HG02981 (cell line): ENCODE results near the gene SOCS1.

Experiments
- ATAC-seq: cut with Tn5 transposase; IDR thresholded peaks from one replicate; pipeline ENCODE4 v1.9.1; 2021; ENCODE audit warnings: mild to moderate bottlenecking, moderate library complexity; ENCODE audit not compliant: unreplicated experiment

Gene SOCS1

GRCh38 chr16:11249233-11250061 lies 6.6 kb downstream of the SOCS1 start:
- no peak for ATAC-seq

DNA sequence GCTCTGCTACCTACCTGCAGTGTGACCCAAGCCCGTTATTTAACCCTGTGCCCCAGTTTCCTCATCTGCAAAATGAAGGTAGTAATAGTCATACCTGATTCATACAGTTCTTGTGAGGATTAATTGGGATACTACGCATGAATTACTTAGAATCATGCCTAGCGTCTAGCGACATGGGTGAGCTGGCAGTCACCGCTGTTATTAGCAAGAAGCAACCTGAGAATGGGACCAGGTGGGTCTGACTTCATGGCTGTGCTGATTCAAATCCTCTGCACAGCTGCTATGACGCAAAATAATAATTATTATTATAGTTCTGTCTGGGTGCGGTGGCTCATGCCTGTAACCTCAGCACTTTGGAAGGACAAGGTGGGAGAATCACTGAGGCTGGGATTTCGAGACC lies 7.9 kb downstream of the SOCS1 start:
- no peak for ATAC-seq

DNA sequence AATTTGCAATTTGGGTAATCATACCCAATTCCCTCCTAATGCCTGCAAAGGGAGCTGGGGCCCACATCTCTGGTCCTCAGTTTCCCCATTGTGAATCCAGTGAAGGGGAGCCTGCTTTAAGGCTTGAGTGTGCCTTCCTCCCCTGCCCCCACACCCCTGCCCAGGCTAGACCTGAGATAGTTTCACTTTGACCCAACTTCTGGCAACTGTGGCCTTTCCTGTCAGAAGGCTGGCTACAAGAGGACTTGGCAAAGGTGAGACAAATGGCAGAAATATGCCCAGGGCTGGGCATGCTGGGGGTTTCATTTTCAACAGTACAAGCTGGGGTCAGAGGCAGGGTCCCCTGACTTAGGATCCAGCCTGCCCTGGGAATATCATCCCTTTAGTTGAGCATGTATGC lies 10.0 kb downstream of the SOCS1 start:
- ATAC-seq = no peak

GRCh38 chr16:11245222-11245737 lies 10.7 kb downstream of the SOCS1 start:
- no peak for ATAC-seq

DNA sequence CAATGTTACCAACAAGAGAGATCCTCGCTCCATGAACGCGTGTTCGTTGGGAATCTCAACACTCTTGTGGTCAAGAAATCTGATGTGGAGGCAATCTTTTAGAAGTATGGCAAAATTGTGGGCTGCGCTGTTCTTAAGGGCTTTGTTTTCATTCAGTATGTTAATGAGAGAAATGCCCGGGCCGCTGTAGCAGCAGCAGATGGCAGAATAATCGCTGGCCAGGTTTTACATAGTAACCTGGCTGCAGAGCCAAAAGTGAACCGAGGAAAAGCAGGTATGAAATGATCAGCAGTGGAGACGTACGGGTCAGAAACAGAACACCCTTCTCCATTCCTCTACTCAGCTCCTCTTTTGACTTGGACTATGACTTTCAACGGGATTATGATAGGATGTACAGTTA lies 13.3 kb downstream of the SOCS1 start:
- no peak for ATAC-seq

- ATAC-seq = no peak
These were observed 14.4 kb downstream of the SOCS1 start for GRCh38 chr16:11241480-11242204.

DNA sequence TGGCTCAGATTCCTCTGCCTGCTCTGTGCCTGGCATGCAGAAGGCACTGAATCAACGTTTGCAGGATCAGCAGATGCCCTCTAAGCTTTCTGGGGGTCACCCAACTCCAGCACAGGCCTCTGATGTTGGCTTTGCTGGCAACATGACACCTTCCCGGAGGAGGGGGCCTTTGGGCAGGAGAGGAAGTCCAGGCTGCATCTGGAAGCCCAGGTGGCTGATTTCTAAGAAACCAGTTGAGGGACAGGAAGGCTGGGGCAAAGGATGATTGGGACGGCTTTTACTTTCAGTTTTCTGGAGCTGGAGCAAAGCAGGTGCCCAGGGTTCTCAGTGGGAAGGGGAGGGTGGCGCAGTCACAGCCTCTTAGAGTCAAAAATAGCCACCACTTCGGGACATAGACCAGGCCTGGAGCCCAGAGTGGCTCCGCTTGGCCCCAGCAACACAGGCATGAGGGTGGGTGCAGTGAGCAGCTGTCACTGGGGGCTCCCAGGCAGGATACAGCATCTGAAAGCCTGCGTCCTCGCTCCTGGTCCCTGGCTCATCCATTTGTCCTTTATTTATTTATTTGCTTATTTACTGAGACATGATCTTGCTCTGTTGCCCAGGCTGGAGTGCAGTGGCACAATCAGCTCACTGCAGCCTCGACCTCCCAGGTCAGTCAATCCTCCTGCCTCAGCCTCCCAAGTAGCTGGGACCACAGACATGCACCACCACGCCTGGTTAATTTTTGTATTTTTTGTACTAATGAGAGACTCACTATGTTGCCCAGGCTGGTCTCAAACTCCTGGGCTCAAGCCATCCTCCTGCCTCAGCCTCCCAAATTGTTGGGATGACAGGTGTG lies 15.1 kb downstream of the SOCS1 start:
- no peak for ATAC-seq

DNA sequence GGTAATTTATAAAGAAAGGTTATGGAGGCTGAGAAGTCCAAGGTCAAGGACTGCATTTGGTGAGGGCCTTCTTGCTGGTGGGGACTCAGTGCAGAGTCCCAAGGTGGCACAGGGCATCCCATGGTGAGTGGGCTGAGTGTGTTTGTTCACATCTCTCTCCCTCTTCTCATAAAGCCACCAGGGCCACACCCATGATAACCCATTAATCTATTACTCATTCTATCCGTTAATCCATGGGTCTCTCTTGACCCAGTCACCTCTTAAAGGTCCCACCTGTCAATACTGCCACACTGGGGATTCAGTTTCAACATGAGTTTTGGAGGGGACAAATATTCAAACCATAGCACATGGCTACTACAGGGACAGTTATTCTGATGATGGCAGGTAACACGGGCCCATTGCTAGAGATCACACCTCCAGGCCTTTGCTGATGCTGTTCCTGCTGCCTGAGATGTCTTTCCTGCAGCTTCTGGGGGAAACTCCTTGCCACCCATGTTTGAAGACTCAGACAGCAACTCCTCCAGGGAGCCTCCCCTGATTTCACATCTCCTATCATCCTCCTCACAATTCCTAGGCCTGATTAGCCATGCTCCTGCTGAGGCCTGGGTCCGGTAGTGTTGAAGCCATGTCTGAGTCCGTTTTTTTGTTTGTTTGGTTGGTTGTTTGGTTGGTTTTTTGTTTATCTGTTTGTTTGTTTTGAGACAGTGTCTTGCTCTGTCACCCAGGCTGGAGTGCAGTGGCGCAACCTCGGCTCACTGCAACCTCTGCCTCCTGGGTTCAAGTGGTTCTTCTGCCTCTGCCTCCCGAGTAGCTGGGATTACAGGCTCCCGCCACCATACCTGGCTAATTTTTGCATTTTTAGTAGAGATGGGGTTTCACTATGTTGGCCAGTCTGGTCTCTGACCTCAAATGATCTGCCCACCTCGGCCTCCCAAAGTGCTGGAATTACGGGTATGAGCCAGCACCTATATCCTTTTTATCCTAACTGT lies 16.1 kb downstream of the SOCS1 start:
- ATAC-seq = no peak

DNA sequence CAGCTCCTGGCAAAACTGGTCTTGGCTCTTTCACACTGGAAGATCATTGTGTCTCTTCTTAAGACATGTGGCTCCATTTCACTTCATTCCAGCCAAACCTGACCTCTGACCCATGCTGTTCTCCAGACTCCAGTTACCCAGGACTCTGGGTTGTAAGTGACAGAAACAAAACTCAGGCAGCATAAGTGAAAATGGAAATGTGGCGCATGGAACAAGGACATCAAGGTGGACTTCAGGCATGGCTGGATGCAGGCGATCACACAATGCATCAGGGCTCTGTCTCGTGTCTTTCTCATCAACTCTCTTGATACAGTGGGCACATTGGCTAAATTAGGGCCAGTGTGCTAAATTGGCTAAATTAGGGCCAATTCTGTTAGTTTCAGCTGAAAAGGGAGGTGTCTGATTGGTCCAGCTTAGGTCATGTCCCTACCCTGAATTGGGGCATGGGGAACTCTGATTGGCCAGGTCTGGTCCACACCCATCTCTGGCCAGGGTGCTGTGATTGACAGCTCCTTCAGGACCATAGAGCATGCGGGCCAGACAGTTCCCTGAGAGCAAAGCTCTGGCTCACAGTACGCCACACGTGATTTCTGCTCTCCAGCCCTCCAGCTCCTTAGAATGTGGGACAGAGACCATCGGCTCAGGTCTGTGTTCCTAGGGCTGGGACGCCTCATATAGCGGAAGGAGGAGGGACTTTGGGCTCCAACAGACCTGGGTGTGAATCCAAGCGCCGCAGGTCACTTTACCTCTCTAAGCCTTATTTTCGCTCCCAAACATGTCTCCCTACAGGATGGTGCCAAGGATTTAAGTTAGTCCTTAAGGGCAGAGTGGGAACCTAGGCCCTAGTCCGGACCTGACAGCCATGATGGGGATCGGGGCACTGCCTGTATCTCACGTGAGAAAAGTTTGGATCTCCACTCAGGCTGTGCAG lies 17.5 kb downstream of the SOCS1 start:
- no peak for ATAC-seq

DNA sequence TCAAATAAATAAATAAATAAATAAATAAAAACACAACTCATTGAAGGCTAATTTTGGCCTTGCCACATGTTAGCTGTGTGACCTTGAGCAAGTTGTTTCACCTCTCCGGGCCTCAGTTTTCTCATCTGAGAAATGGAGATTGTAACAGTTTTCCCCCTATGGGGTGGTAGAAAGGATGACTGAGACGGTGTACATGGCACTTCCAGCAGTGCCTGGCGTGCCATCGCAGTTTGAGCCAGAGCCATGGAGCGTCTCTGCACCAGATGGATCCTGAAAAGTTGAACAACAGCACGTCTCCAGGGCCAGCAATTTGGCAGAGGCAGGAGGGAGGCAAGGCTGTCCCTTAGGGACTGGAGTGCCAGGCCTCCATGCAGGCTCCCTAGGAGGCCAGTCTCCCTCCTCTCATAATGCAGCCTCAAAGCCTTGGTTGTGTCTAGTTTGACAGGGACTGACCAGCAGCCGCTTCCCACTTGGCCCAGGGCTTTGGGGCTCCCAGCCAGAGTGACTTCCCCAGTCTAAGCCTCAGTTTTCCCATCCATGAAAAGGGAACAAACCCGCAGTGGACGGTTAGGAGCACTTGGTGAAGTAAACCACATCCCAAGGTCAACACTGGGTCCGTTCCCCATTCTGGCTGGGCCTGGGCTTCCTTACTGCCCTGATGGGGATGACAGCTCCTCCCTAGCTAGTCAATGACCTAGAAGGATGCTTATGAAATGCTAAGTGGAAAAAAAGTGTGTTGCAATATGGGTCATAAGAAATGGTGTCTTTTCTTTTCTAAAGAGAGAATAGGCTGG lies 19.3 kb downstream of the SOCS1 start:
- no peak for ATAC-seq

DNA sequence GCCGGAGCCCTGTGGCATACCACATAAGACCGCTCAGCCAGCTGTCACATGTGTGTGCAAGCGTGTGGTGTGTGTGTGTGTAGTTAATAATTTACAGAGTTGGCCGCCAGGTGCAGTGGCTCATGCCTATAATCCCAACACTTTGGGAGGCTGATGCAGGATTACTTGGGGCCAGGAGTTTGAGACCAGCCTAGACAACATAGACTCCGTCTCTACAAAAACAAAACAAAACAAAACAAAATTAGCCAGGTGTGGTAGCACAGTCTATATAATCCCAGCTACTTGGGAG lies 20.4 kb downstream of the SOCS1 start:
- ATAC-seq = no peak

- no peak for ATAC-seq
These were observed 20.9 kb downstream of the SOCS1 start for GRCh38 chr16:11234884-11235702.

GRCh38 chr16:11233727-11234376 lies 22.2 kb downstream of the SOCS1 start:
- ATAC-seq = no peak

GRCh38 chr16:11232852-11233726 lies 22.9 kb downstream of the SOCS1 start:
- peak; percentile 60 for ATAC-seq

DNA sequence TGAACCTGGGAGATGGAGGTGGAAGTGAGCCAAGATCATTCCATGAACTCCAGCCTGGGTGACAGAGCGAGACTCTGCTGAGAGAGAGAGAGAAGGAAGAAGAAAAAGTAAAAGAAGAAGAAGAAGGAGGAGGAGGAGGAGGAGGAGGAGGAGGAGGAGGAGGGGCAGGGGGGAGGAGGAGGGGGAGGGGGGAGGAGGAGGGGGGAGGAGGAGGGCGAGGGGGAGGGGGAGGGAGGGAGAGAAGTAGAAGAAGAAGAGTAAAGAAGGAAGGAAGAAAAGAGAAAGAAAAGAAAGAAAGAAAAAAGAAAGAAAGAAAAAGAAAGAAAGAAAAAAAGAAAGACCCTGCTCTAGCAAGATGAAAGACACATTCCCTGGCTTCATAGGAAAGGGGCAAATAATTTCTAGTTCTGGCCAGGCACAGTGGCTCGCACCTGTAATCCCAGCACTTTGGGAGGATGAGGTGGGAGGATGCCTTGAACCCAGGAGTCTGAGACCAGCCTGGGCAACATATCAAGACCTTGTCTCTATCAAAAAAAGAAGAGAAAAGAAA lies 23.6 kb downstream of the SOCS1 start:
- no peak for ATAC-seq
